OCI-LY1 (cell line): Measurements from ENCODE around the gene SELENOW.

Experiments
- EZH2 ChIP-seq: fragments of 200-600 bp; sonication (generic), shearing (Covaris generic); IDR thresholded peaks from 2 replicates; pipeline ENCODE4 v1.8.0; 2017; ENCODE audit warnings: borderline replicate concordance, mixed run types, mild to moderate bottlenecking, antibody characterized with exemption, low read length, moderate library complexity, mixed read lengths
- TF ChIP-seq, protein P1 (sequence below): fragments of 200-600 bp; sonication (generic), shearing (Covaris generic); IDR thresholded peaks from 2 replicates; pipeline ENCODE4 v1.5.1; 2017; ENCODE audit warnings: mild to moderate bottlenecking, antibody characterized with exemption, low read length, moderate library complexity, mixed read lengths

GRCh38 chr19:47769534-47769933 is 9.0 kb upstream of the SELENOW start:
- TF ChIP-seq, protein P1, sequence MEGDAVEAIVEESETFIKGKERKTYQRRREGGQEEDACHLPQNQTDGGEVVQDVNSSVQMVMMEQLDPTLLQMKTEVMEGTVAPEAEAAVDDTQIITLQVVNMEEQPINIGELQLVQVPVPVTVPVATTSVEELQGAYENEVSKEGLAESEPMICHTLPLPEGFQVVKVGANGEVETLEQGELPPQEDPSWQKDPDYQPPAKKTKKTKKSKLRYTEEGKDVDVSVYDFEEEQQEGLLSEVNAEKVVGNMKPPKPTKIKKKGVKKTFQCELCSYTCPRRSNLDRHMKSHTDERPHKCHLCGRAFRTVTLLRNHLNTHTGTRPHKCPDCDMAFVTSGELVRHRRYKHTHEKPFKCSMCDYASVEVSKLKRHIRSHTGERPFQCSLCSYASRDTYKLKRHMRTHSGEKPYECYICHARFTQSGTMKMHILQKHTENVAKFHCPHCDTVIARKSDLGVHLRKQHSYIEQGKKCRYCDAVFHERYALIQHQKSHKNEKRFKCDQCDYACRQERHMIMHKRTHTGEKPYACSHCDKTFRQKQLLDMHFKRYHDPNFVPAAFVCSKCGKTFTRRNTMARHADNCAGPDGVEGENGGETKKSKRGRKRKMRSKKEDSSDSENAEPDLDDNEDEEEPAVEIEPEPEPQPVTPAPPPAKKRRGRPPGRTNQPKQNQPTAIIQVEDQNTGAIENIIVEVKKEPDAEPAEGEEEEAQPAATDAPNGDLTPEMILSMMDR: no peak
- no peak for TF ChIP-seq EZH2
